Ascending aorta (tissue), 2 donors: ENCODE data around the gene SLC24A3. TPM values are rescaled to one million over a fixed set of nuclear protein-coding genes. Genes with fewer than 3 reads are reported as not detected.

ENCODE experiments used
- DNase-seq, 2 donors: peaks; one replicate each; pipeline ENCODE4 v3.0.0-alpha.2; 2019; ENCODE audit warnings: low spot score in 2 of 2
- H3K27ac ChIP-seq, 2 donors: fragments of 200-600 bp; sonication (generic); one replicate each; pipeline ENCODE4 v1.5.1; 2016 to 2017; ENCODE audit warnings: mild to moderate bottlenecking in 1 of 2
- H3K27me3 ChIP-seq: fragments of 200-600 bp; sonication (generic); one replicate; pipeline ENCODE4 v1.5.1; 2017
- H3K36me3 ChIP-seq, 2 donors: fragments of 200-600 bp; sonication (generic); one replicate each; pipeline ENCODE4 v1.5.1; 2016
- H3K4me1 ChIP-seq, 2 donors: fragments of 200-600 bp; sonication (generic); one replicate each; pipeline ENCODE4 v1.5.1; 2016 to 2017; ENCODE audit warnings: mild to moderate bottlenecking in 1 of 2
- H3K4me3 ChIP-seq, 2 donors: fragments of 200-600 bp; sonication (generic); one replicate each; pipeline ENCODE4 v1.5.1; 2016 to 2017; ENCODE audit warnings: mild to moderate bottlenecking in 1 of 2
- H3K9me3 ChIP-seq, 2 donors: fragments of 200-600 bp; sonication (generic); one replicate each; pipeline ENCODE4 v1.5.1; 2016
- CTCF ChIP-seq, 3 experiments: fragments of 200-600 bp in 2 of 3; fragments of 450-650 bp in 1 of 3; sonication (generic) in 2 of 3; IDR thresholded peaks; one replicate each; pipeline ENCODE4 v1.5.1; 2016 to 2019; ENCODE audit warnings: antibody characterized with exemption in 3 of 3, mild to moderate bottlenecking in 1 of 3, moderate library complexity in 1 of 3
- intact Hi-C: fragments of 100-400 bp; cut with DNase I; formaldehyde crosslinking; loops from one replicate; pipeline ENCODE4 v1.15.1; 2023
- total RNA-seq: library from RNA; depleted of rRNA; stranded (reverse); fragments of >200 nt; gene quantifications from one replicate; pipeline ENCODE4 v1.1.0, GENCODE V29; 2016

The SLC24A3 gene
- total RNA-seq, 1 donor from 2014 or later, result 12.9 TPM

- TF ChIP-seq CTCF (IDR thresholded peaks at IDR 0.05), result no peak
- H3K9me3 ChIP-seq, result no peaks in the 10 kb centered on the region
- no peak overlapping the region for H3K27ac ChIP-seq
- H3K4me3 ChIP-seq, result no peak overlapping the region
- intact Hi-C loops, result no loop called here
- H3K27me3 ChIP-seq, result no peaks in the 10 kb centered on the region
- H3K36me3 ChIP-seq, result no peaks in the 10 kb centered on the region
- H3K4me1 ChIP-seq, result peaks cover 0 to 9% of the 10 kb centered on the region in 2 donors
- DNase-seq, result no peak
These were observed 274.0 kb downstream of the SLC24A3 start for GRCh38 chr20:19486446-19486845.

GRCh38 chr20:19487420-19487819 lies 275.0 kb downstream of the SLC24A3 start:
- DNase-seq, result no peak

GRCh38 chr20:19491241-19491640 lies 278.8 kb downstream of the SLC24A3 start:
- H3K27ac ChIP-seq, result peak overlapping the region; percentile 82 to 84
- no peak for TF ChIP-seq CTCF (IDR thresholded peaks at IDR 0.05)

More at GRCh38 chr20:19487420-19487819, 275.0 kb downstream of the SLC24A3 start:
- Histone ChIP-seq H3K27me3 (no peaks in the 10 kb centered on the region), H3K9me3 (no peaks in the 10 kb centered on the region), H3K27ac (no peak overlapping the region), H3K4me1 (peaks cover 0 to 16% of the 10 kb centered on the region in 2 donors), H3K36me3 (no peaks in the 10 kb centered on the region), H3K4me3 (no peak overlapping the region)
- no peak for TF ChIP-seq CTCF (IDR thresholded peaks at IDR 0.05)
- intact Hi-C loops, result no loop called here

GRCh38 chr20:19492116-19492515 lies 279.7 kb downstream of the SLC24A3 start:
- H3K4me1 ChIP-seq, result peaks cover 24 to 59% of the 10 kb centered on the region in 2 donors
- no peak for DNase-seq
- no peak overlapping the region for H3K4me3 ChIP-seq
- H3K27me3 ChIP-seq, result no peaks in the 10 kb centered on the region
- H3K27ac ChIP-seq, result peak overlapping the region; percentile 82 to 84
- H3K9me3 ChIP-seq, result no peaks in the 10 kb centered on the region
- H3K36me3 ChIP-seq, result no peaks in the 10 kb centered on the region
- TF ChIP-seq CTCF (IDR thresholded peaks at IDR 0.05), result no peak
- intact Hi-C loops, result loop anchor here (10.0 kb wide), 1 partner anchor 987 kb away; the partner anchor contains the start of gene SEC23B

More at GRCh38 chr20:19491241-19491640, 278.8 kb downstream of the SLC24A3 start:
- no peaks in the 10 kb centered on the region for H3K9me3 ChIP-seq
- no peaks in the 10 kb centered on the region for H3K27me3 ChIP-seq
- intact Hi-C loops, result loop anchor here (10.0 kb wide), 1 partner anchor 986 kb away; the partner anchor contains the start of gene SEC23B
- H3K4me1 ChIP-seq, result peaks cover 20 to 52% of the 10 kb centered on the region in 2 donors
- no peak for DNase-seq
- no peak overlapping the region for H3K4me3 ChIP-seq
- no peaks in the 10 kb centered on the region for H3K36me3 ChIP-seq

- peaks cover 24 to 66% of the 10 kb centered on the region in 2 donors for H3K4me1 ChIP-seq
- no peaks in the 10 kb centered on the region for H3K36me3 ChIP-seq
- H3K4me3 ChIP-seq, result no peak overlapping the region
- no peaks in the 10 kb centered on the region for H3K9me3 ChIP-seq
- H3K27ac ChIP-seq, result peak overlapping the region; percentile 82 to 84
- no peaks in the 10 kb centered on the region for H3K27me3 ChIP-seq
- DNase-seq, result no peak
- intact Hi-C loops, result loop anchor here (10.0 kb wide), 1 partner anchor 988 kb away; the partner anchor contains the start of gene SEC23B
- no peak for TF ChIP-seq CTCF (IDR thresholded peaks at IDR 0.05)
These were observed 280.4 kb downstream of the SLC24A3 start for GRCh38 chr20:19492687-19493336.
